ENCODE measurements around the gene CLEC11A.

Gene CLEC11A

GRCh38 chr19:50723735-50724521 is 764 bp downstream of the CLEC11A start:
- no peak for DNase-seq (ENCODE audit: low spot score)
- TF ChIP-seq CTCF (IDR thresholded peaks at IDR 0.05) = no peak
- H3K4me3 ChIP-seq = peak overlapping the region; percentile 73
- H3K27ac ChIP-seq = peak overlapping the region in 1 of 2 donors; percentile 70

- peak overlapping the region in 1 of 2 donors; percentile 70 for H3K27ac ChIP-seq
- TF ChIP-seq CTCF (IDR thresholded peaks at IDR 0.05) = no peak
- peak; percentile 97 for DNase-seq (ENCODE audit: low spot score)
Measured at GRCh38 chr19:50724522-50725217, 1.5 kb downstream of the CLEC11A start.

GRCh38 chr19:50725218-50725910 is 2.2 kb downstream of the CLEC11A start:
- no peak for TF ChIP-seq CTCF (IDR thresholded peaks at IDR 0.05)
- no peak for DNase-seq (ENCODE audit: low spot score)
- peak overlapping the region in 1 of 2 donors; percentile 40 for H3K27ac ChIP-seq
- peak overlapping the region; percentile 73 for H3K4me3 ChIP-seq

More at GRCh38 chr19:50724522-50725217, 1.5 kb downstream of the CLEC11A start:
- H3K4me3 ChIP-seq = peak overlapping the region; percentile 73

- TF ChIP-seq CTCF (IDR thresholded peaks at IDR 0.05) = no peak
- DNase-seq (ENCODE audit: low spot score) = no peak
- Histone ChIP-seq H3K27ac (no peak overlapping the region), H3K4me3 (peak overlapping the region; percentile 73)
Measured at GRCh38 chr19:50725911-50726230, 2.7 kb downstream of the CLEC11A start.

- no peak for DNase-seq (ENCODE audit: low spot score)
- no peak overlapping the region for H3K27ac ChIP-seq
- peak overlapping the region; percentile 42 for H3K4me3 ChIP-seq
- no peak for TF ChIP-seq CTCF (IDR thresholded peaks at IDR 0.05)
Measured at GRCh38 chr19:50728084-50728737, 5.0 kb downstream of the CLEC11A start.

GRCh38 chr19:50729894-50730293 is 6.7 kb downstream of the CLEC11A start:
- Histone ChIP-seq H3K4me3 (no peak overlapping the region), H3K27ac (no peak overlapping the region)
- no peak for DNase-seq (ENCODE audit: low spot score)
- no peak for TF ChIP-seq CTCF (IDR thresholded peaks at IDR 0.05)

Measured in coronary artery (tissue), 2 donors.